IPS DF 6.9 (cell line): ENCODE measurements around the gene KIF19.

Experiments
- DNase-seq: peaks from one replicate; pipeline ENCODE4 v3.0.0-alpha.2; 2013; ENCODE audit warnings: low read depth, low spot score
- H3K27ac ChIP-seq: one replicate; pipeline ENCODE4 v1.5.1; 2013; ENCODE audit warnings: low read length, control low read depth
- H3K27me3 ChIP-seq: 2 replicates; pipeline ENCODE4 v1.6.1; 2013; ENCODE audit warnings: mild to moderate bottlenecking, low read length; ENCODE audit not compliant: control insufficient read depth, insufficient read depth
- H3K36me3 ChIP-seq: 2 replicates; pipeline ENCODE4 v1.6.1; 2013; ENCODE audit warnings: low read length; ENCODE audit not compliant: control insufficient read depth, insufficient read depth
- H3K4me1 ChIP-seq: 2 replicates; pipeline ENCODE4 v1.6.1; 2013; ENCODE audit warnings: low read length; ENCODE audit not compliant: control insufficient read depth, insufficient read depth
- H3K4me3 ChIP-seq: 2 replicates; pipeline ENCODE4 v1.5.1; 2013; ENCODE audit warnings: mild to moderate bottlenecking, low read length
- H3K9me3 ChIP-seq: 2 replicates; pipeline ENCODE4 v1.6.1; 2013; ENCODE audit warnings: low read length, inconsistent platforms; ENCODE audit not compliant: control insufficient read depth, insufficient read depth
- WGBS: extraction: QIAGEN DNeasy Blood & Tissue Kit; methylation state at CpG from one replicate; pipeline ENCODE4 v1.1.7; 2013; ENCODE audit warnings: mixed read lengths, missing lambda C conversion rate; ENCODE audit not compliant: insufficient read length, insufficient coverage; 5-methylcytosine and 5-hydroxymethylcytosine counted together

Gene KIF19

DNA sequence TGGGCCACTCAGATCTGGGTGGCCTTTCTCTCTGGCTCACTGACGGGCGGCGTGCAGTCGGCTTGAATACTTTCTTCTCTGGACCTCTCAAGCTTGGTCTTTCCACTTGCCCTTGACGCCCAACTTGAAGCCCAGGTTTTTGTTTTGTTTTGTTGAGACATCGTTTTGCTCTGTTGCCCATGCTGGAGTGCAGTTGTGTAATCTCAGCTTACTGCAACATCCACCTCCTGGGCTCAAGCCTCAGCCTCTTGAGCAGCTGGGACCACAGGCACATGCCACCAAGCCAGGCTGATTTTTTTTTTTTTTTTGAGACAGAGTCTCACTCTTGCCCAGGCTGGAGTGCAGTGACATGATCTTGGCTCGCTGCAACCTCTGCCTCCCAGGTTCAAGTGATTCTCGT lies 22.7 kb upstream of the KIF19 start:
- H3K4me1 ChIP-seq = no peaks in the 10 kb centered on the region
- no peak for DNase-seq
- no CpG with 5 or more reads among the region's 8 CpGs for WGBS
- no peak overlapping the region for H3K27ac ChIP-seq
- H3K27me3 ChIP-seq = no peaks in the 10 kb centered on the region
- H3K4me3 ChIP-seq = no peak overlapping the region
- H3K36me3 ChIP-seq = no peaks in the 10 kb centered on the region
- H3K9me3 ChIP-seq = no peaks in the 10 kb centered on the region

DNA sequence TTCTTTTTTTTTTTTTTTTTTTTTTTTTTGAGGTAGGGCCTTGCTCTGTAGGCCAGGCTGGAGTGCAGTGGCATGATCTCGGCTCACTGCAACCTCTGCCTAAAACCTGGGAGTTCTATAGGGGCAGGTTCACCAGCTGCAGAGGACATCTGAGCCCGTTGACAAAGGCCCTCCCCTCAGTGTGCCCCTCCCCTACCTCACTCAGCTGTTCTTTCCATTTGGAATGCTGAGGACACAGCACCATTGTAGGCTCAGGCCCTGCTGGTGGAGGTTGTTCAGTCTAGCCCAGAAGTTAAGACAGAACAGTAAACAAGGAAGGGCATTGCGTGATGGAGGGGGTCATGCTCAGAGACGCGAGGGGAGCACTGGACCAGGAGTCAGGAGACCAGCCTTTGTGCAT lies 21.8 kb upstream of the KIF19 start:
- Histone ChIP-seq H3K4me3 (no peak overlapping the region), H3K9me3 (no peaks in the 10 kb centered on the region), H3K27ac (no peak overlapping the region), H3K27me3 (no peaks in the 10 kb centered on the region), H3K36me3 (no peaks in the 10 kb centered on the region), H3K4me1 (no peaks in the 10 kb centered on the region)
- DNase-seq = no peak
- no CpG with 5 or more reads among the region's 5 CpGs for WGBS

DNA sequence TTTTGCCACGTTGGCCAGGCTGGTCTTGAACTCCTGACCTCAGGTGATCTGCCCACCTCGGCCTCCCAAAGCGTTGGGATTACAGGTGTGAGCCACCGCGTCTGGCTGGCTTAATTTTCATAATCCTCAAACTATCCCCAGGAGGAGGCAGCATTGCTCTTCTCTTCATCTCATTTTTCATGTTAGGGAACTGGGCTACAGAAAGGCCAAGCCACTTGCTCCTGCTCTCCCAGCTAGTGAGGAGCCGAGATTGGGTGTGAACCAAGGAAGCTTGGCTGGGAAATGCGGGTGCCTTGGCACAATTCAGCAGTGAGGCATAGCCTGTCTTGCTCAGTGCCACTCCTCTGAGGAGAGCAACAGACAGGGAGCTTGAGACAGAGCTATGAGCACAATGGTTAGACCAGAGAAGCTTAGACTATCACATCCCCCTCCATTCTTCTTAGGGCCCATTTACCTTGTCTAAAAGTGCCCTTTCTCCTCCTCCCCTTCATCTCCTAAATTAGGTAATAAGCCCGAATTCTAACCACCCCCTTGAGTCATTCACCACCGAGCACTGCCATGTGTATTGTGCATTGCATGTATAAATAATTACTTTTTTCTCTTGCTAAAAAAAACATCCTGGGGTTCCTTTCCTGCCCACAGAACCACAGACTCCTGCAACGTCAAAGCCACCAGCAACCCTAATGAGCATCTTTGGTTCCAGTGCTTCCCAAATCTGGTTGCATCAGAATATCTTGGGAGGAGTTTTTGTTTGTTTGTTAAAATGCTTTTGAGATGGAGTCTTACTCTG lies 20.0 kb upstream of the KIF19 start:
- WGBS = no CpG with 5 or more reads among the region's 10 CpGs
- H3K9me3 ChIP-seq = no peaks in the 10 kb centered on the region
- no peaks in the 10 kb centered on the region for H3K36me3 ChIP-seq
- no peaks in the 10 kb centered on the region; the same call in 1 of the 2 replicates for H3K4me1 ChIP-seq
- no peaks in the 10 kb centered on the region for H3K27me3 ChIP-seq
- no peak for DNase-seq
- no peak overlapping the region for H3K27ac ChIP-seq
- no peak overlapping the region for H3K4me3 ChIP-seq

DNA sequence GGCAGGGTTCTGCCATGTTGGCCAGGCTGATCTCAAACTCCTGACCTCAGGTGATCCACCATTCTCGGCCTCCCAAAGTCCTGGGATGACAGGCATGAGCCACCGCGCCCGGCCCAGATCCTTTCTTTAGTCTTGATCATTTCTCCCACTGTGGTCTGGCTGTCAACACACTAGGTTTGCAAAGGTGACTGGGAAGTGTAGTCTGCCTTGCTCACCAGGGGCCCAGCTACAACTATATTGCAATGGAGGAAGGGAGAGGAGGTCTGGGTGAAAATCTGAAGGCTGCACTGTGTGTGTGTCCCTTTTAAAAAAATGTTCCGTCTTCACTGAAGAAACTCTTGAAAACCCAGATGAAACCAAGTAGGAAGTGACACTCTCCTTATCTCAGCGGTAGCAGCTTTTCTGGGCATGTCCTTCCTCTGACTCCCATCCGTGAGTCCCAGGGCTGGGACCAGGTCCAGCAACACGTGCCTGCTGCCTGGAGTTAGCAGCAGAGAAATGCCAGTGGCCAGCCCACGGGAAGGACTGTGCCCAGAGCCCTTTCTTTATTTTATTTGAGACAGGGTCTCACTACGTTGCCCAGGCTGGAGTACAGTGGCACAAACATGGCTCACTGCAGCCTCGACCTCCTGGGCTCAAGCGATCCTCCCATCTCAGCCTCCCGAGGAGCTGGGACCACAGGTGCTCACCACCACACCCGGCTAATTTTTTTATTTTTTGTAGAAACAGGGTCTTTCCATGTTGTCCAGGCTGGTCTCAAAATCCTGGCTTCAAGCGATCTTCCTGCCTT lies 17.8 kb upstream of the KIF19 start:
- Histone ChIP-seq H3K4me3 (no peak overlapping the region), H3K27me3 (no peaks in the 10 kb centered on the region), H3K4me1 (no peaks in the 10 kb centered on the region; the same call in 1 of the 2 replicates), H3K36me3 (no peaks in the 10 kb centered on the region), H3K9me3 (no peaks in the 10 kb centered on the region; the same call in 1 of the 2 replicates), H3K27ac (no peak overlapping the region)
- WGBS = no CpG with 5 or more reads among the region's 15 CpGs
- DNase-seq = no peak

DNA sequence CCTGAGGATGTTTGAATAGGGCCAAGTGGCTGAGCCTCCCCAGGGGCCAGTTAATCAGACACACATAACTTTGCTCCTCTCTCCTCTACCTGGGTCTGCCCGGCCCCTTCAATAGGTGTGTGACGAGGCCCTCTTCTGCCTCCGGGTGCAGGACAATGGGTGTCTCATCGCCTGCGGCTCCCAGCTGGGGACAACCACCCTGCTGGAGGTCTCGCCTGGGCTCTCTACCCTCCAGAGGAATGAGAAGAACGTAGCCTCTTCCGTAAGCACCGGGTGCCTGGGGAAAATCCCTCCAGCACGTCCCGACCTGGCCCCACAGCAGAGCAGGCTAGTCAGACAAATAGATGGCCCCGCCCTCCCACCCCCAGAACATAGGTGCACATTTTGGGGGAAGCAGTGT lies 16.1 kb upstream of the KIF19 start:
- Histone ChIP-seq H3K4me1 (no peaks in the 10 kb centered on the region; the same call in 1 of the 2 replicates), H3K4me3 (no peak overlapping the region), H3K27me3 (no peaks in the 10 kb centered on the region), H3K9me3 (no peaks in the 10 kb centered on the region; the same call in 1 of the 2 replicates), H3K36me3 (no peaks in the 10 kb centered on the region), H3K27ac (no peak overlapping the region)
- no peak for DNase-seq
- WGBS = no CpG with 5 or more reads among the region's 12 CpGs

DNA sequence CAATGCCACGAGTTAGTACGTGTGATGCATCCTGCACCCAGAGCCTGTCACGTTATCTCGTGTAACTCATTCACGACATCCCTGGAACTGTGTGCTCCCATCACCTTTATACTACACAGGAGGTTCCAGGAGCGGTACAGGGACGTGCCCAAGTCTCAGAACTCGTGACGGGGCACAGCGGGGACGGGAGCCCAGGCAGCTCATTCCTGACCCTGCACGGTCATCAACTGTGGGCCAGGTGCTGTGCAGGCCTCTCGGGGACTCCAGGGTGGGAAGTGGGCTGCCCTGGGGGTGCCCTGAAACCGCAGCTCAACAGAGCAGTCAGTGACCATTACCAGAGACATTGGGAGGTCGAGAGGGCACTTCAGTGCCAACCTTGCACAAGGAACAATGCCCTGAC lies 11.1 kb upstream of the KIF19 start:
- WGBS = no CpG with 5 or more reads among the region's 15 CpGs
- Histone ChIP-seq H3K4me1 (no peaks in the 10 kb centered on the region), H3K27ac (no peak overlapping the region), H3K4me3 (no peak overlapping the region), H3K36me3 (no peaks in the 10 kb centered on the region), H3K27me3 (no peaks in the 10 kb centered on the region), H3K9me3 (no peaks in the 10 kb centered on the region; the same call in 1 of the 2 replicates)
- no peak for DNase-seq

DNA sequence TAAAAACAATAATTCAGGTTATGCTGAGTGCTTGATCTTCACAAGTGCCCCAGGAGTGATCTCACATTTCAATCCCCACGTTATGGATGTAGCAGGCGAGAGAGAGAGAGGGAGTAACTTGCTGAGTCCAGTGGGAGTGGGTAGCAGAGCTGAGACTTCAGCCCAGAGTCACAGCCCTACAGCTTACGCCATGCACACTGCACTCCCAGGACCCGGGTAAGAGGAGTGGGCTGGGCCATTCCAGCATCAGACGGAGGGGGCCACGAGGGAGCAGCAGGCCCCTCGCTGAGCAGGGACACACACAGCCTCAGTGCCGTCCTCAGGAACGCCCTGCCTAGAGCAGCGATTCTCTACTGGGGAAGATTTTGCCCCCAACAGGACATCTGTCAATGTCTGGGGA lies 9.8 kb upstream of the KIF19 start:
- DNase-seq = no peak
- Histone ChIP-seq H3K9me3 (no peaks in the 10 kb centered on the region; the same call in 1 of the 2 replicates), H3K27ac (no peak overlapping the region), H3K4me3 (no peak overlapping the region), H3K27me3 (no peaks in the 10 kb centered on the region), H3K36me3 (no peaks in the 10 kb centered on the region), H3K4me1 (no peaks in the 10 kb centered on the region)
- no CpG with 5 or more reads among the region's 10 CpGs for WGBS

DNA sequence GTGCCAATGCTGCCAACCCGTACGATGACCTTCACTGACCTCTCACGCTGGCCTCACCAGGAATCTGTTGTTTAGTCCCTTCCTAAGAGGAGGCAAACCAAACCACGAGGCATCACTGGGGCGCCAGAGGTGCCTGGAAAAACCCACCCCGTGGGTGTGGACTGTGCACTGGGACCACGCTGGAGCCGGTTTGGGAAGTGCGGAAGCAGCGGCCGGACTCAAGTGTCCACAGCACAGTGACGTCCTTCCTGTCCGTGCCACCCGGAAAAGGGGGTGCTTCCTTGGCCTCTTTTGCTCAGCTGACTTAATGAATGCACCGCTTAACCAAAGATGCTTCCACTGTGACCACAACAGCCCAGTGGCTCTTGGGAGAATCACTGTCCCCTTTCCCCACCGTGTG lies 9.0 kb upstream of the KIF19 start:
- Histone ChIP-seq H3K36me3 (no peaks in the 10 kb centered on the region), H3K9me3 (no peaks in the 10 kb centered on the region), H3K27ac (no peak overlapping the region), H3K4me3 (no peak overlapping the region), H3K27me3 (no peaks in the 10 kb centered on the region), H3K4me1 (no peaks in the 10 kb centered on the region)
- DNase-seq = no peak
- WGBS = no CpG with 5 or more reads among the region's 16 CpGs

DNA sequence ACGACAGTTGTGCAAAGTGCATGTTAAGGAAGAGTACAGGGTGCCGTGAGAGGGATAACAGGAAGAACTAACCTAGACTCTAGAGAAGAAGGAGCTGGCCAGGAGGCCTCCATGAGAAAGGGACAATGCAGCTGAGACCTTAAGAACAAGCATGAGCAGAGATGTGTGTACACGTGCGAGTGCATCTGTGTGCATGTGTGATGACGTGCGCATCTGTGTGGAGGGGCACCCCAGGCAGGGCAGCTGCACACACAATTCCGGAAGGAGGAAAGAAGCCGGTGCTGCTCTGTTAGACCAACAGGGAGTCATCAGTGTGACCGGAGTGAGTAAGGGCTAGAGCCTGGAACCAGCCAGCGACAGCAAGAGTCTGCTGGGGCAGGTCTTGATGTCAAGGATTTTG lies 7.6 kb upstream of the KIF19 start:
- H3K36me3 ChIP-seq = no peaks in the 10 kb centered on the region
- WGBS = no CpG with 5 or more reads among the region's 10 CpGs
- H3K27me3 ChIP-seq = no peaks in the 10 kb centered on the region
- no peak overlapping the region for H3K27ac ChIP-seq
- H3K4me3 ChIP-seq = no peak overlapping the region
- H3K9me3 ChIP-seq = no peaks in the 10 kb centered on the region
- H3K4me1 ChIP-seq = no peaks in the 10 kb centered on the region
- DNase-seq = no peak

DNA sequence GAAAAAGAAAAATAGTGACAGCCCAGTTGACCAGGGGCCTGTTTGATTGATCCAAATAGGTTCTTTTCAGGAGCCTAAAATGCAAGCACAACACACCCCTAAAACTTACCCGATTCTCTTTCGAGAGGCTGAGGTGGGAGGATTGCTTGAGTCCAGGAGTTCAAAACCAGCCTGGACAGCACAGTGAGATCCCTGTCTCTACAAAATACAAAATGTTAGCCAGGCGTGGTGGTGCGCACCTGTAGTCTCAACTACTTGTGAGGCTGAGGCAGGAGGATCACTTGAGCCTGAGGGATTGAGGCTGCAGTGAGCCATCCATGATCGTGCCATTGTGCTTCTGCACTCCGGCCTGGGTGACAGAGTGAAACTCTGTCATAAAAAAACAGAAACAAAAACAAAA lies 1.5 kb upstream of the KIF19 start:
- Histone ChIP-seq H3K36me3 (no peaks in the 10 kb centered on the region), H3K4me1 (peaks cover 4% of the 10 kb centered on the region), H3K27me3 (peaks cover 7% of the 10 kb centered on the region; the same call in 1 of the 2 replicates), H3K27ac (no peak overlapping the region), H3K4me3 (no peak overlapping the region), H3K9me3 (no peaks in the 10 kb centered on the region)
- no peak for DNase-seq
- WGBS = no CpG with 5 or more reads among the region's 6 CpGs
